GM23338 (cell line): ENCODE results near the gene NAA10. TPM values are rescaled to one million over a fixed set of nuclear protein-coding genes. Genes with fewer than 3 reads are reported as not detected.

Experiments
- ATAC-seq: fragments of 200-7000 bp; cut with Tn5 transposase; 3 replicates; pipeline ENCODE4 v1.9.1; 2020
- DNase-seq: peaks from one replicate; pipeline ENCODE4 v3.0.0-alpha.2; 2015; ENCODE audit warnings: low spot score
- H2AFZ ChIP-seq: fragments of 200-600 bp; sonication (generic); 2 replicates; pipeline ENCODE4 v1.8.0; 2016; ENCODE audit warnings: antibody characterized with exemption, mild to moderate bottlenecking, moderate library complexity
- H3F3A ChIP-seq: fragments of 200-600 bp; sonication (generic); replicated peaks from 2 replicates; pipeline ENCODE4 v1.8.0; 2017; ENCODE audit warnings: antibody characterized with exemption, mixed run types, low read depth
- H3K27ac ChIP-seq: fragments of 200-600 bp; sonication (generic); 2 replicates; pipeline ENCODE4 v1.6.1; 2016; ENCODE audit warnings: low read depth
- H3K27me3 ChIP-seq: fragments of 200-600 bp; sonication (generic); 2 replicates; pipeline ENCODE4 v1.8.0; 2016; ENCODE audit warnings: mild to moderate bottlenecking, mixed run types, moderate library complexity; ENCODE audit not compliant: insufficient read depth
- H3K36me3 ChIP-seq: fragments of 200-600 bp; sonication (generic); 2 replicates; pipeline ENCODE4 v1.8.0; 2016; ENCODE audit warnings: mild to moderate bottlenecking; ENCODE audit not compliant: insufficient read depth
- H3K4me1 ChIP-seq: fragments of 200-600 bp; sonication (generic); 2 replicates; pipeline ENCODE4 v1.8.0; 2016; ENCODE audit warnings: mild to moderate bottlenecking, moderate library complexity; ENCODE audit not compliant: insufficient read depth
- H3K4me2 ChIP-seq: fragments of 200-600 bp; sonication (generic); 2 replicates; pipeline ENCODE4 v1.7.1; 2017; ENCODE audit warnings: mixed run types
- H3K4me3 ChIP-seq: fragments of 200-600 bp; sonication (generic); 2 replicates; pipeline ENCODE4 v1.6.1; 2016; ENCODE audit warnings: mixed run types
- H3K79me2 ChIP-seq: fragments of 200-600 bp; sonication (generic); replicated peaks from 2 replicates; pipeline ENCODE4 v1.8.0; 2017; ENCODE audit warnings: mild to moderate bottlenecking; ENCODE audit not compliant: insufficient read depth
- H3K9me2 ChIP-seq: fragments of 200-600 bp; sonication (generic); 2 replicates; pipeline ENCODE4 v1.8.0; 2017; ENCODE audit not compliant: insufficient read depth
- H4K20me1 ChIP-seq: fragments of 200-600 bp; sonication (generic); replicated peaks from 2 replicates; pipeline ENCODE4 v1.8.0; 2017; ENCODE audit warnings: mild to moderate bottlenecking; ENCODE audit not compliant: insufficient read depth
- H3K27ac Mint-ChIP-seq: 2 replicates; pipeline ENCODE4 v1.8.0; 2020; ENCODE audit warnings: inconsistent platforms, mild to moderate bottlenecking, moderate library complexity, mixed read lengths
- H3K27me3 Mint-ChIP-seq: 3 replicates; pipeline ENCODE4 v1.8.0; 2022; ENCODE audit warnings: low read depth, mild to moderate bottlenecking, moderate library complexity, mixed read lengths, inconsistent platforms; ENCODE audit not compliant: insufficient read depth, poor library complexity
- H3K36me3 Mint-ChIP-seq: 3 replicates; pipeline ENCODE4 v1.8.0; 2021; ENCODE audit warnings: low read depth, mild to moderate bottlenecking, inconsistent platforms, moderate library complexity, mixed read lengths
- H3K4me1 Mint-ChIP-seq: 3 replicates; pipeline ENCODE4 v1.8.0; 2020; ENCODE audit warnings: mild to moderate bottlenecking, inconsistent platforms, mixed read lengths
- H3K4me3 Mint-ChIP-seq: 3 replicates; pipeline ENCODE4 v1.8.0; 2021; ENCODE audit warnings: moderate library complexity, mild to moderate bottlenecking, inconsistent platforms, mixed read lengths
- H3K9me3 Mint-ChIP-seq: 3 replicates; pipeline ENCODE4 v1.8.0; 2020; ENCODE audit warnings: moderate library complexity, mild to moderate bottlenecking, inconsistent platforms, mixed read lengths
- CREB1 ChIP-seq: fragments of 250-450 bp; sonication (Bioruptor Pico); IDR thresholded peaks from 2 replicates; pipeline ENCODE4 v1.5.0; 2020; ENCODE audit warnings: low read depth, mild to moderate bottlenecking, moderate library complexity
- EZH2 ChIP-seq: fragments of 200-600 bp; sonication (generic); IDR thresholded peaks from one replicate; pipeline ENCODE4 v1.8.0; 2017; ENCODE audit warnings: antibody characterized with exemption, mild to moderate bottlenecking, low read depth; ENCODE audit not compliant: unreplicated experiment
- EZH2phosphoT487 ChIP-seq: fragments of 200-600 bp; sonication (generic); IDR thresholded peaks from one replicate; pipeline ENCODE4 v1.8.1; 2018; ENCODE audit warnings: antibody characterized with exemption; ENCODE audit not compliant: unreplicated experiment
- REST ChIP-seq: IDR thresholded peaks from one replicate; pipeline ENCODE4 v1.6.1; 2018; ENCODE audit warnings: antibody characterized with exemption; ENCODE audit not compliant: unreplicated experiment
- ZNF114 ChIP-seq: fragments of 250-450 bp; sonication (Bioruptor Pico); IDR thresholded peaks from 2 replicates; pipeline ENCODE4 v1.5.0; 2020; ENCODE audit warnings: mild to moderate bottlenecking, moderate library complexity
- ZNF331 ChIP-seq: fragments of 250-450 bp; sonication (Bioruptor Pico); IDR thresholded peaks from 2 replicates; pipeline ENCODE4 v1.5.0; 2020; ENCODE audit warnings: low read depth, mild to moderate bottlenecking, moderate library complexity
- ZNF462 ChIP-seq: fragments of 250-450 bp; sonication (Bioruptor Pico); IDR thresholded peaks from 2 replicates; pipeline ENCODE4 v1.5.0; 2020; ENCODE audit warnings: mild to moderate bottlenecking, moderate library complexity
- polyA plus RNA-seq: library from polyadenylated mRNA; unstranded; fragments of >200 nt; fragmentation: Nextera tagmentation; extraction: Ambion mirVana; gene quantifications from 2 replicates; pipeline ENCODE4 v1.2.1, GENCODE V29; 2016
- total RNA-seq: library from RNA; depleted of rRNA; stranded (reverse); fragments of >200 nt; shearing (Covaris generic); gene quantifications from 2 replicates; pipeline ENCODE4 v1.2.3, GENCODE V29; 2014
- TF ChIP-seq, protein P1 (sequence below), 2 experiments: fragments of 200-600 bp in 1 of 2; sonication (generic) in 1 of 2; conservative IDR thresholded peaks; 2 replicates each; pipeline versions ENCODE4 v1.5.1 to v1.6.1; 2016 to 2017; ENCODE audit warnings: antibody characterized with exemption in 2 of 2, low read depth in 2 of 2, mild to moderate bottlenecking in 2 of 2, moderate library complexity in 1 of 2

NAA10 gene
- total and polyA plus RNA-seq, 2 experiments from 2014 or later, result 136 to 145 TPM

GRCh38 chrX:153909980-153910360, 24.9 kb downstream of the NAA10 start:
- no peaks in the 10 kb centered on the region for H3K27me3 ChIP-seq
- TF ChIP-seq ZNF114 (CRISPR knock-in tag) (no peak), EZH2phosphoT487 (no peak), ZNF462 (CRISPR knock-in tag) (no peak), CREB1 (no peak), ZNF331 (CRISPR knock-in tag) (no peak), EZH2 (no peak), REST (no peak)
- TF ChIP-seq, protein P1, sequence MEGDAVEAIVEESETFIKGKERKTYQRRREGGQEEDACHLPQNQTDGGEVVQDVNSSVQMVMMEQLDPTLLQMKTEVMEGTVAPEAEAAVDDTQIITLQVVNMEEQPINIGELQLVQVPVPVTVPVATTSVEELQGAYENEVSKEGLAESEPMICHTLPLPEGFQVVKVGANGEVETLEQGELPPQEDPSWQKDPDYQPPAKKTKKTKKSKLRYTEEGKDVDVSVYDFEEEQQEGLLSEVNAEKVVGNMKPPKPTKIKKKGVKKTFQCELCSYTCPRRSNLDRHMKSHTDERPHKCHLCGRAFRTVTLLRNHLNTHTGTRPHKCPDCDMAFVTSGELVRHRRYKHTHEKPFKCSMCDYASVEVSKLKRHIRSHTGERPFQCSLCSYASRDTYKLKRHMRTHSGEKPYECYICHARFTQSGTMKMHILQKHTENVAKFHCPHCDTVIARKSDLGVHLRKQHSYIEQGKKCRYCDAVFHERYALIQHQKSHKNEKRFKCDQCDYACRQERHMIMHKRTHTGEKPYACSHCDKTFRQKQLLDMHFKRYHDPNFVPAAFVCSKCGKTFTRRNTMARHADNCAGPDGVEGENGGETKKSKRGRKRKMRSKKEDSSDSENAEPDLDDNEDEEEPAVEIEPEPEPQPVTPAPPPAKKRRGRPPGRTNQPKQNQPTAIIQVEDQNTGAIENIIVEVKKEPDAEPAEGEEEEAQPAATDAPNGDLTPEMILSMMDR (conservative IDR thresholded peaks at IDR 0.05; ENCODE audit: low read depth in 2 of 2), result no peak
- Mint-ChIP-seq H3K9me3 (no peaks in the 10 kb centered on the region), H3K4me1 (no peaks in the 10 kb centered on the region; the same call in 1 of the 3 replicates), H3K27me3 (no peaks in the 10 kb centered on the region), H3K4me3 (no peak overlapping the region), H3K27ac (no peak overlapping the region), H3K36me3 (peaks cover 6% of the 10 kb centered on the region; the same call in 2 of the 3 replicates)
- no peaks in the 10 kb centered on the region for H3K9me2 ChIP-seq
- DNase-seq, result no peak
- H3K4me2 ChIP-seq, result no peak overlapping the region
- H3K36me3 ChIP-seq, result no peaks in the 10 kb centered on the region
- H3K4me3 ChIP-seq, result no peak overlapping the region
- no peaks in the 10 kb centered on the region for H3K79me2 ChIP-seq
- H3K4me1 ChIP-seq, result no peaks in the 10 kb centered on the region
- no peaks in the 10 kb centered on the region for H4K20me1 ChIP-seq
- ATAC-seq, result no peak
- no peak overlapping the region for H2AFZ ChIP-seq
- H3F3A ChIP-seq, result no peaks in the 10 kb centered on the region
- H3K27ac ChIP-seq, result no peak overlapping the region
